AML-193 (cell line): ENCODE measurements around the gene CCNB2.
"Not testable (repeated sequence)": the region's sequence is repeated elsewhere in the genome, so short reads cannot be mapped to it uniquely, and the experiment has no call there.

Source experiments
- DNase-seq, 2 experiments: peaks; one replicate each; lab custom pipeline; 2025; lab: John Stamatoyannopoulos, UW

Gene CCNB2

GRCh38 chr15:59104912-59105732, at the start of gene CCNB2:
CCNB2 (plus strand) TSS chr15:59105146; CDS start chr15:59105269, 123 bp downstream.
- DNase-seq = peak; percentile 94 to 97

GRCh38 chr15:59059076-59059597, 45.8 kb upstream of the CCNB2 start:
- no peak for DNase-seq

- no peak for DNase-seq
Measured at GRCh38 chr15:59060348-59060747, 44.6 kb upstream of the CCNB2 start.

GRCh38 chr15:59063042-59063441, 41.9 kb upstream of the CCNB2 start:
- no peak for DNase-seq

- DNase-seq = no peak
Measured at GRCh38 chr15:59069430-59069829, 35.5 kb upstream of the CCNB2 start.

- no peak for DNase-seq
Measured at GRCh38 chr15:59074607-59075006, 30.3 kb upstream of the CCNB2 start.

- no peak for DNase-seq
Measured at GRCh38 chr15:59087731-59088130, 17.2 kb upstream of the CCNB2 start.

GRCh38 chr15:59094077-59094476, 10.9 kb upstream of the CCNB2 start:
- no peak for DNase-seq

GRCh38 chr15:59096429-59096828, 8.5 kb upstream of the CCNB2 start:
- no peak for DNase-seq

GRCh38 chr15:59099162-59099685, 5.7 kb upstream of the CCNB2 start:
- DNase-seq = no peak

GRCh38 chr15:59104602-59104911, 389 bp upstream of the CCNB2 start:
- DNase-seq = no peak

GRCh38 chr15:59105854-59106253, 908 bp downstream of the CCNB2 start:
- peak in 1 of 2 experiments; percentile 6 for DNase-seq

GRCh38 chr15:59111251-59111650, 6.3 kb downstream of the CCNB2 start:
- DNase-seq = no peak

- no peak for DNase-seq
Measured at GRCh38 chr15:59115047-59115446, 10.1 kb downstream of the CCNB2 start.

GRCh38 chr15:59116141-59116540, 11.2 kb downstream of the CCNB2 start:
- no peak for DNase-seq

- no peak for DNase-seq
Measured at GRCh38 chr15:59116771-59117170, 11.8 kb downstream of the CCNB2 start.

- DNase-seq = no peak
Measured at GRCh38 chr15:59119625-59120024, 14.7 kb downstream of the CCNB2 start.

GRCh38 chr15:59120937-59121336, 16.0 kb downstream of the CCNB2 start:
- DNase-seq = no peak

GRCh38 chr15:59124261-59124660, 19.3 kb downstream of the CCNB2 start:
- DNase-seq = no peak

- not testable (repeated sequence) for DNase-seq
Measured at GRCh38 chr15:59125683-59126082, 20.7 kb downstream of the CCNB2 start.

GRCh38 chr15:59127255-59127654, 22.3 kb downstream of the CCNB2 start:
- DNase-seq = not testable (repeated sequence)

GRCh38 chr15:59131456-59131855, 26.5 kb downstream of the CCNB2 start:
- DNase-seq = no peak

GRCh38 chr15:59131969-59132562, 27.1 kb downstream of the CCNB2 start:
- no peak for DNase-seq
